ENCODE results near the gene CCDC183. TPM values are rescaled to one million over a fixed set of nuclear protein-coding genes. Genes with fewer than 3 reads are reported as not detected.

CCDC183 gene
- total and polyA plus RNA-seq, 3 donors from 2014 or later: 37.8 to 59.8 (median 41.1) TPM

GRCh38 chr9:136857166-136857565 lies 61.0 kb downstream of the CCDC183 start:
- H3K4me1 ChIP-seq: peaks cover 15% of the 10 kb centered on the region
- intact Hi-C loops (cut with DNase I; ENCODE audit: low total_unique reads): no loop called here
- no peaks in the 10 kb centered on the region for H3K9me3 ChIP-seq
- no peak for TF ChIP-seq CTCF (IDR thresholded peaks at IDR 0.05)
- TF ChIP-seq POLR2A (IDR thresholded peaks at IDR 0.05): no peak
- DNase-seq: no peak
- no peaks in the 10 kb centered on the region for H3K36me3 ChIP-seq (ENCODE audit: low read depth, missing control alignments)
- no peak overlapping the region for H3K27ac ChIP-seq
- WGBS, 2 donors: 85 to 88% methylated on average over 9 to 19 of the region's 19 CpGs
- no peaks in the 10 kb centered on the region for H3K27me3 ChIP-seq
- H3K4me3 ChIP-seq: no peak overlapping the region

Small RNA genes lying within 50 kb of the gene (microRNA-seq; reads per million reads assigned to microRNA genes)
- gene MIR4292 (ENCODE audit: borderline number of aligned reads in 2 of 2, borderline replicate concordance in 1 of 2): 0 reads per million in 2 donors
- 0 to 1.4 reads per million in 2 donors for gene MIR6722 (ENCODE audit: borderline number of aligned reads in 2 of 2, borderline replicate concordance in 1 of 2)

Small RNA genes lying within 50 kb of the gene (small RNA-seq; reads per million reads assigned to genes)
- gene AL355987.2 (0 reads per million in 2 donors), gene ATP6V1G1P3 (0 to 0.18 reads per million in 2 donors), gene MIR4292 (0 reads per million in 2 donors), gene MIR6722 (0 reads per million in 2 donors)

Other genes starting within 250 kb of the CCDC183 start
- 100 to 1,000 TPM; 101 to 106 TPM for gene EGFL7, start 133.4 kb upstream of the CCDC183 start, total RNA-seq
- gene EGFL7, start 133.4 kb upstream of the CCDC183 start, polyA plus RNA-seq (ENCODE audit: insufficient read depth, low read depth, low replicate concordance): 68.5 TPM
- 10 to 100 TPM; 46.6 to 52.7 TPM for gene AGPAT2, start 108.9 kb upstream of the CCDC183 start, total RNA-seq
- gene AGPAT2, start 108.9 kb upstream of the CCDC183 start, polyA plus RNA-seq (ENCODE audit: insufficient read depth, low read depth, low replicate concordance): 34.2 TPM
- gene DIPK1B, start 83.8 kb upstream of the CCDC183 start, total RNA-seq: 10 to 100 TPM; 28.7 to 36.2 TPM
- 23.3 TPM for gene DIPK1B, start 83.8 kb upstream of the CCDC183 start, polyA plus RNA-seq (ENCODE audit: insufficient read depth, low read depth, low replicate concordance)
- 10 to 100 TPM in 1 of 2 donors, 1 to 10 TPM in 1; 8.3 to 11.7 TPM for gene LCN10, start 53.4 kb upstream of the CCDC183 start, total RNA-seq
- gene LCN10, start 53.4 kb upstream of the CCDC183 start, polyA plus RNA-seq (ENCODE audit: insufficient read depth, low read depth, low replicate concordance): 8.7 TPM
- gene LCN6, start 47.8 kb upstream of the CCDC183 start, total RNA-seq: 10 to 100 TPM; 11.3 to 19.1 TPM
- 7.8 TPM for gene LCN6, start 47.8 kb upstream of the CCDC183 start, polyA plus RNA-seq (ENCODE audit: insufficient read depth, low read depth, low replicate concordance)
- gene LCN8, start 38.1 kb upstream of the CCDC183 start, total RNA-seq: not detected
- gene LCN8, start 38.1 kb upstream of the CCDC183 start, polyA plus RNA-seq (ENCODE audit: insufficient read depth, low read depth, low replicate concordance): 2.0 TPM
- under 1 TPM in 1 of 2 donors, not detected in 1; 0.68 TPM for gene LCN15, start 31.8 kb upstream of the CCDC183 start, total RNA-seq
- gene LCN15, start 31.8 kb upstream of the CCDC183 start, polyA plus RNA-seq (ENCODE audit: insufficient read depth, low read depth, low replicate concordance): 0.41 TPM
- 100 to 1,000 TPM; 108 to 127 TPM for gene TMEM141, start 5.0 kb upstream of the CCDC183 start, total RNA-seq
- gene TMEM141, start 5.0 kb upstream of the CCDC183 start, polyA plus RNA-seq (ENCODE audit: insufficient read depth, low read depth, low replicate concordance): 80.4 TPM
- 100 to 1,000 TPM in 1 of 2 donors, 10 to 100 TPM in 1; 95.1 to 103 TPM for gene RABL6, start 11.6 kb downstream of the CCDC183 start, total RNA-seq
- gene RABL6, start 11.6 kb downstream of the CCDC183 start, polyA plus RNA-seq (ENCODE audit: insufficient read depth, low read depth, low replicate concordance): 69.1 TPM
- 10 to 100 TPM; 13.1 to 24.6 TPM for gene AJM1, start 46.1 kb downstream of the CCDC183 start, total RNA-seq
- gene AJM1, start 46.1 kb downstream of the CCDC183 start, polyA plus RNA-seq (ENCODE audit: insufficient read depth, low read depth, low replicate concordance): 4.0 TPM
- 100 to 1,000 TPM; 134 to 146 TPM for gene PHPT1, start 53.1 kb downstream of the CCDC183 start, total RNA-seq
- 146 TPM for gene PHPT1, start 53.1 kb downstream of the CCDC183 start, polyA plus RNA-seq (ENCODE audit: insufficient read depth, low read depth, low replicate concordance)
- 10 to 100 TPM; 18.3 to 21.9 TPM for gene MAMDC4, start 56.0 kb downstream of the CCDC183 start, total RNA-seq
- 8.1 TPM for gene MAMDC4, start 56.0 kb downstream of the CCDC183 start, polyA plus RNA-seq (ENCODE audit: insufficient read depth, low read depth, low replicate concordance)
- gene EDF1, start 70.0 kb downstream of the CCDC183 start, total RNA-seq: 100 to 1,000 TPM; 278 to 330 TPM
- 368 TPM for gene EDF1, start 70.0 kb downstream of the CCDC183 start, polyA plus RNA-seq (ENCODE audit: insufficient read depth, low read depth, low replicate concordance)
- gene TRAF2, start 90.2 kb downstream of the CCDC183 start, total RNA-seq: 10 to 100 TPM; 23.7 to 32.9 TPM
- 21.9 TPM for gene TRAF2, start 90.2 kb downstream of the CCDC183 start, polyA plus RNA-seq (ENCODE audit: insufficient read depth, low read depth, low replicate concordance)
- gene FBXW5, start 148.4 kb downstream of the CCDC183 start, total RNA-seq: 100 to 1,000 TPM; 509 to 749 TPM
- gene FBXW5, start 148.4 kb downstream of the CCDC183 start, polyA plus RNA-seq (ENCODE audit: insufficient read depth, low read depth, low replicate concordance): 452 TPM
- 1 to 10 TPM; 4.6 to 4.9 TPM for gene C8G, start 148.9 kb downstream of the CCDC183 start, total RNA-seq
- gene C8G, start 148.9 kb downstream of the CCDC183 start, polyA plus RNA-seq (ENCODE audit: insufficient read depth, low read depth, low replicate concordance): 4.6 TPM
- 10 to 100 TPM; 11.5 to 27.8 TPM for gene LCN12, start 155.9 kb downstream of the CCDC183 start, total RNA-seq
- 27.1 TPM for gene LCN12, start 155.9 kb downstream of the CCDC183 start, polyA plus RNA-seq (ENCODE audit: insufficient read depth, low read depth, low replicate concordance)
- 1,000 to 10,000 TPM; 5,554 to 5,948 TPM for gene PTGDS, start 181.2 kb downstream of the CCDC183 start, total RNA-seq
- gene PTGDS, start 181.2 kb downstream of the CCDC183 start, polyA plus RNA-seq (ENCODE audit: insufficient read depth, low read depth, low replicate concordance): 4,976 TPM
- gene LCNL1, start 186.7 kb downstream of the CCDC183 start, total RNA-seq: 100 to 1,000 TPM in 1 of 2 donors, 10 to 100 TPM in 1; 59.3 to 131 TPM
- 17.5 TPM for gene LCNL1, start 186.7 kb downstream of the CCDC183 start, polyA plus RNA-seq (ENCODE audit: insufficient read depth, low read depth, low replicate concordance)
- gene PAXX, start 196.1 kb downstream of the CCDC183 start, total RNA-seq: 10 to 100 TPM; 47.8 to 56.6 TPM
- gene PAXX, start 196.1 kb downstream of the CCDC183 start, polyA plus RNA-seq (ENCODE audit: insufficient read depth, low read depth, low replicate concordance): 25.9 TPM
- gene CLIC3, start 200.2 kb downstream of the CCDC183 start, total RNA-seq: 1 to 10 TPM; 1.8 to 1.9 TPM
- 2.8 TPM for gene CLIC3, start 200.2 kb downstream of the CCDC183 start, polyA plus RNA-seq (ENCODE audit: insufficient read depth, low read depth, low replicate concordance)
- 10 to 100 TPM; 56.0 to 65.5 TPM for gene ABCA2, start 231.9 kb downstream of the CCDC183 start, total RNA-seq
- gene ABCA2, start 231.9 kb downstream of the CCDC183 start, polyA plus RNA-seq (ENCODE audit: insufficient read depth, low read depth, low replicate concordance): 33.6 TPM
- under 1 TPM; 0.06 to 0.24 TPM for gene FUT7, start 235.8 kb downstream of the CCDC183 start, total RNA-seq
- 0.24 TPM for gene FUT7, start 235.8 kb downstream of the CCDC183 start, polyA plus RNA-seq (ENCODE audit: insufficient read depth, low read depth, low replicate concordance)
- 100 to 1,000 TPM in 1 of 2 donors, 10 to 100 TPM in 1; 75.9 to 103 TPM for gene NPDC1, start 249.8 kb downstream of the CCDC183 start, total RNA-seq
- 47.7 TPM for gene NPDC1, start 249.8 kb downstream of the CCDC183 start, polyA plus RNA-seq (ENCODE audit: insufficient read depth, low read depth, low replicate concordance)